GM12892 (cell line): ENCODE results near the gene MEOX2.

Experiments
- POLR2A ChIP-seq: IDR thresholded peaks from 2 replicates; pipeline ENCODE4 v1.6.1; 2011; ENCODE audit warnings: low read depth, low read length, control low read depth
- POLR2AphosphoS5 ChIP-seq: IDR thresholded peaks from 2 replicates; pipeline ENCODE4 v1.6.1; 2011; ENCODE audit warnings: low read depth, low read length, control low read depth
- TAF1 ChIP-seq: IDR thresholded peaks from 2 replicates; pipeline ENCODE4 v1.6.1; 2011; ENCODE audit warnings: low read depth, mild to moderate bottlenecking, control low read depth, low read length, borderline replicate concordance

GRCh38 chr7:15651693-15652092, 34.8 kb downstream of the MEOX2 start:
- TF ChIP-seq POLR2A (no peak), TAF1 (no peak), POLR2AphosphoS5 (no peak)
